DMS 273 treated with DMSO at 0.1 percent for 48 hours (cell line): ENCODE measurements around the gene SDHA.
"Not testable (repeated sequence)": the region's sequence is repeated elsewhere in the genome, so short reads cannot be mapped to it uniquely, and the experiment has no call there.

ENCODE experiments used
- DNase-seq: peaks from one replicate; lab custom pipeline; 2025; lab: John Stamatoyannopoulos, UW

Gene SDHA

DNA sequence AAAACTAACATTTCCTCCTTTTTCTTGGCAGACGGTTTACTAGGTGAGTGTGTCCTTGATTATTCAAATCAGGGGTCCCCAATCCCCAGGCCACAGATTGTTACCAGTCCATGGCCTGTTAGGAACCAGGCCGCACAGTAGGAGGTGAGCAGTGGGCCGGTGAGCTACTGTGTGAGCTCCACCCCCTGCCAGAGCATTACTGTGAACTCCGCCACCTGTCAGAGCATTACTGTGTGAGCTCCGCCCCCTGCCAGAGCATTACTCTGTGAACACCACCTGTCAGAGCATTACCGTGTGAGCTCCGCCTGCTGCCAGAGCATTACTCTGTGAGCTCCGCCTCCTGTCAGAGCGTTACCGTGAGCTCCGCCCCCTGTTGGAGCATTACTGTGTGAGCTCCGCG is 39.0 kb downstream of the SDHA start:
- no peak for DNase-seq

DNA sequence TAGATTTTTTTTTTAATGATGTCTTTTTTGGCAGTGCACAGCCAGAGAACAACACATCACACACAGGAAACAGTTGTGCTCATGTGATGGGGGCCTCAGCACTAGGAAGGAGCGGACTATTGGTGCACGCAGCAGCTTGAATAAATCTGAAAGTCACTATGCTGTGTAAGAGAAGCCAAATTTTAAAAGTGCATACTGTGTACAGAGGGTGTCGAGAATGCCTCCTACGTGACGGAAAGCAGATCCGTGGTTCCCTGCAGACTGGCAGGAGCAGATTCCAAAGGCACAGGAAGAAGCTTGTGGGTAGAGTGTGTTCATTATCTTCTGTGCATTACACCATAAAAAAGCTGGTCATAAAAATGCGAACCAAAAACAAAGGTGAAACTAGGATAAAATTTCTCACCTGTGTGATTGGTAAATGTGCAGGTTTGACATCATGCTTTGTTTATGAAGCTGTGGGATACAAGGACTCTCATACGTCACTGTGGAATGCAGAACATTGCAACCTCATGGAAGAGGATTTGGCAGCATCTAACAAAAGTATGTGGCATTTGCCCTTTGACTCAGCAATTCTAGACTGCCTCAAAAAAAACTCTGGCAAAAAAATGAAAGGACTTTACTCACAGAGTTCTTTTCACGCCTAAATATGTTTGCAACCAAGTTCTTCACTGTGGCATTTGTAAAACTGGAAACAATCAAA is 45.3 kb downstream of the SDHA start:
- DNase-seq, result not testable (repeated sequence)

- no peak for DNase-seq
Measured at GRCh38 chr5:264338-264737, 46.2 kb downstream of the SDHA start.

- DNase-seq, result not testable (repeated sequence)
Measured at GRCh38 chr5:266311-267026, 48.3 kb downstream of the SDHA start.

DNA sequence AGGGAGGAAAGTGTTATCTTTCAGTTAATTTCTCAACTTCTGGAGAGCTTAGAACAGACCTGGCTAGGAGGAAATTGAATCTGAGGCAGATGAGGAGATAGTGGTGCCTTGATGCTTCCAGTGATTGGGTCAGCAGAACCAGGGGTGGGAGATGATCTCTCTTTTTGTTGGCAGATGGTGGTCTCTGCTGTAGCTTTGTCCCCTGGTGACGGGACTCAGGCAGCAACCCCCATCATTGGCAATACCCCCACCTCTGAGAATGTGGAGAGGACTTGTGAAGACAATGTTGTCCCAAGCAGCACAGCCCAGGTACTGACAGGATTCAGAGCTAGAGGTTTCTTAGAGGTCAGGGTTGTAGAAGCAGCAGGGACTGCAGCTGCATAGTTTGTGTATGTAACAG is 49.6 kb downstream of the SDHA start:
- no peak for DNase-seq

DNA sequence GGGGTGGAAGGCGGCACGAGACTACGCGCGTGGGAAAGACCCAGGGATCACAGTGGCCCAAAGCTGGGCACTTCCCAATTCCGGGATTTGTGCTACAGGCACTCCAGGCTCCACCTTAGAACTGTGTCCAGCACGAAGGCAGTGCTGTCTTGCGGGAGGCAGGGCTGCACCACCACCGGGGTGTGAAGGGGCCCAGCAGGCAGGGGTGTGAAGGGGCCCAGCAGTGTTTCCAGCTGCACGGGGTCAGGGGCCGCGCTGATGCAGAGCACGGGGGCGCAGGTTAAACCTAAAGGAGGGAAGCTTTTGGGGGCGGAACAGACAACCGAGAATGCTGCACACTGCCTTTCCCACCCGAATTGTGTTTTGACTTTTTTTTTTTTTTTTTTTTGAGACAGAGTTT is 52.2 kb downstream of the SDHA start:
- no peak for DNase-seq

DNA sequence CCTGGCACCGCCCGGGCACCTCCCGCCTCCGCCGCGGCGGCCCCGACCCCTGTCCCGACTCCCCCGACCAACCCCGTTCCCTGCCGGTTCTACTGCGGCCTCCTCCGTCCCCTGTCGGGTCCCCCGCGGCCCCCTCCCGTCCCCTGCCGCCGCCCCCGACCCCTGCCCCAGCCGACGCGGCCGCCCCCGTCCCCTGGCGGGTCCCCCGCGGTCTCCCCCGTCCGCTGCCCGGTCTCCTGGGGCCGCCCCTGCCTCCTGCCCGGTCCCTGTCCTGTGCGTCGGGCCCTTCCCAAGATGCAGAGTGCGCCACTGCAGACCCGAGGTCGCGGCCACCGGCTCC is 53.7 kb downstream of the SDHA start:
- not testable (repeated sequence) for DNase-seq

DNA sequence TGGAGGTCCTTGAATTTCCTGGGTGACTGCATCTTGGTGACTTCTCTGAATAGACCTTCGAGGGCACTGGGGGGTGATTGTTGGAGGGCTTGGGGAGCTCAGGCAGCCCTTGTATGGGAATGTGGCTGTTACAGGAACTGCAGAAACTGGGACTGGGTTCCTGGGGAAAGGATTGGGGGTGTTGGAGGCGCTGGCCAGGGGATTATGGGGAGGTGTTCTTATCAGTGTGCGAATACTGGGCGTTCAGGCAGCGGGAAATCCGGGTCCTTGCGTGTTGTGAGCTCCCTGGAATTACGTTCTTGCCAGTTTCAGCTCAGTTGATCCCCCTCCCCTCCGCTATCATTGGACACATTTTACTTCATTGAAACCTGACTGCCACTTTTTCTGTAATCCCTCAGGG is 55.0 kb downstream of the SDHA start:
- DNase-seq, result not testable (repeated sequence)

DNA sequence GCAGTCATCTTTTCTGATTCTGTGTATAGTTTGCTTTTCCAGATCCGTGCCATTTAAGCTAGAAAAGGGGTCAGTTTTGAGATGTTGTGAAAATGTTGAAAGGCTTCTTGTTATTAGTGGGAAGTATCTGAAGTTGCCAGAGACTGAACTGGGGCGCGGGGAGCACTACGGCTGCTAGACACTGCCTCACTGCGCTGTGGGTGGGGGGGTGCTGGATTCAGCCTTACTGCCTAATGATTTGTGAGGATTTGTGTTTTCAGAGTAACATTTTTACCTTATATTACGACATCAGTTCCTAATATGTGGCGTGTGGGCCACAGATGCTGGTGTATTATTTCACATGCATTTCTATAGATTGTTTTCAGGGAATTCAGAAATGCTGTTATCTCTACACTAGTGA is 55.4 kb downstream of the SDHA start:
- DNase-seq, result not testable (repeated sequence)

DNA sequence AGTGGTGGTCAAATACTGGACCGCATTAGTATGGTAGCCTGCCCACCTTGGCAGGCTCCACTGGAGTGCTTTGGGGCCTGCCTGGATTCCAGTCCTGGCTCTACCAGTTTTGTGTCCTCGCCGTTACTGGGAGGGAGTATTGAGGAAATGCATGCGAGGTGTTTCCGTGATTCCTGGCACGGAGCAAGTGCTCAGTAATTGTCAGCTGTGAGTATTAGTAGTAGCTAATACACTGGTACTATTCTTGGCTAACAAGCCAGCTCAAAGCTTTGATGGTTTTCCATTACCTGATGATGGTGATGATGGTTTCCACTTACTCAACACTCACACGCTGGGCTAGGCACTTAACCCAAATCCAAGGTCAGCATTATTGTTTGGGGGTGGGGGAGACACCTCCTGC is 56.2 kb downstream of the SDHA start:
- not testable (repeated sequence) for DNase-seq

DNA sequence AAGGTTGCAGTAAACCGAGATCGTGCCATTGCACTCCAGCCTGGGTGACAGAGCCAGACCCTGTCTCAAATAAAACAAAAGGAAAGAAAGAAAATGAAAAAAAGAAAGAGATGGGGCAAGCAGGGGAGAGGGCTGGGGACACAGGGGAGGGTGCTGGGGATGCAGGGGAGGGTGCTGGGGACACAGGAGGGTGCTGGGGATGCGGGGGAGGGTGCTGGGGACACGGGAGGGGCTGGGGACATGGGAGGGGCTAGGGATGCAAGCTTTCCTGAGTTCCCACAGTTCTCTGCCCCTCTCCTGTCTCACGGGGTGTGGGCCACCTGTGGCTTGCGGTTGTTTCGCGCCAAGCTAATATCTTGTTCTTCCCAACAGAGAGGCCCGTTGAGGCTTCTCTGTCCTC is 60.5 kb downstream of the SDHA start:
- no peak for DNase-seq

- DNase-seq, result not testable (repeated sequence)
Measured at GRCh38 chr5:279051-279665, 61.0 kb downstream of the SDHA start.

- DNase-seq, result no peak
Measured at GRCh38 chr5:285991-286557, 68.0 kb downstream of the SDHA start.

DNA sequence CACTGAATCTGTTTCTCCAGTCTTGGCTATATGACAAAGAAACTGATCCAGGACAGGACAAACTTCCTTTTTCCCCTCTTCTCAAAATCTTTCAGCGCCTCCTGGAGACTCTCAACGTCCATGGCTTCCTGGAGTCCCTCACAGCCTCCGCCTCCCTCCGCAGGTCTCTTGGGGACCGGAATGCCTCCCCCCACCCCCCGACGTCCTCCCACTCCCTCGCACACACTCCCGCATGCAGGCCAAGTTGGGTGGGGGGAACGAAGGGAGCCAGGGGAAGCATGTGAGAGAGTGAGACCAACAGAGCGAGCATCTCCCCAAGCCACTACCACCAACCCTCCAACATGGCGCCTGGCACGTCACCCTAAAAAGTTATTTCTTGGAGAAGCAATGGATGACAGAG is 72.1 kb downstream of the SDHA start:
- not testable (repeated sequence) for DNase-seq

DNA sequence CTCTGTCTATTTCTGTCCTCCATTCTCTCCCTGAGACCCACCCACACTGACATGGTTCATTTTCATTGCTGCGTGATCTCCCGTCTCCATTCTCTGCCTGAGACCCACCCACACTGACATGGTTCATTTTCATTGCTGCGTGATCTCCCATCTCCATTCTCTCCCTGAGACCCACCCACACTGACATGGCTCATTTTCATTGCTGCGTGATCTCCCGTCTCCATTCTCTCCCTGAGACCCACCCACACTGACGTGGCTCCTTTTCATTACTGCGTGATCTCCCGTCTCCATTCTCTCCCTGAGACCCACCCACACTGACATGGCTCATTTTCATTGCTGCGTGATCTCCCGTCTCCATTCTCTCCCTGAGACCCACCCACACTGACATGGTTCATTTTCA is 73.2 kb downstream of the SDHA start:
- not testable (repeated sequence) for DNase-seq

DNA sequence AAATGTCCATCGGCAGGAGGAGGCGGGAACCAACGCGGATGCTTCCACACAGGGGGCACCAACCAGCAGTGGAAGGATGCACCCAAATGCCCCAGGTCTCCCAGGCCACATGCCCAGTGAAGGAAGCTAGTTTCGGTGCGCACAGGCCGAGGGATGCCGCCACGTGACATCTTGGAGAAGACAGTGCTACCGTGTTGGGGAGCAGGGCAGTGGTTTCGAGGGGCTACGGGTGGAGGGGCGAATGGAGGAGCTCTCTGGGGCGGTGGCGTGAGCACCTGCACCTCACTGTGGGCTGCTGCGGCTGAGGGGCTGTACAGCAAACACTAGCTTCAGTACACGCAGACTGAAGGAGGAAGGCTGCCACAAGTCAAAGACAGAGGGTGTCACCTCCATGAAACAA is 76.7 kb downstream of the SDHA start:
- not testable (repeated sequence) for DNase-seq

DNA sequence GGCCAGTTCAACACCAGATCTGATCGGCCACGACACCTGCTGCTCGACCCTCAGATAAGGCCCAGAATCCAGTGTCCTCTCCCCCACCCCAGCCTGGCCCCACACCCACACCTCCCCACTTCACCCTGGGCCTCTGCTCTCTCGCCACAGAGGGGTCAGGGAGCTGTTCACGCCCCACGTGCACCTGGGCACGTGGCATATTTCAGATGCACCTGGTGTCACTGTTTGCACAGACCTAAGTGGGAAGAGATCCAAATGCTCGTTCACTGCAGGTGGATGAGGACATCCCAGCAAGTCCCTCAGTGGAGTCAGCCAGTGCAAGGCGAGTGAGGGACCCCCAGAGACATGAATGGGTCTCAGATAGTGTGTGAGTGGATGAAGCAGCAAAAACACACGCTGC is 78.1 kb downstream of the SDHA start:
- not testable (repeated sequence) for DNase-seq

GRCh38 chr5:296954-297353 is 78.8 kb downstream of the SDHA start:
- not testable (repeated sequence) for DNase-seq

DNA sequence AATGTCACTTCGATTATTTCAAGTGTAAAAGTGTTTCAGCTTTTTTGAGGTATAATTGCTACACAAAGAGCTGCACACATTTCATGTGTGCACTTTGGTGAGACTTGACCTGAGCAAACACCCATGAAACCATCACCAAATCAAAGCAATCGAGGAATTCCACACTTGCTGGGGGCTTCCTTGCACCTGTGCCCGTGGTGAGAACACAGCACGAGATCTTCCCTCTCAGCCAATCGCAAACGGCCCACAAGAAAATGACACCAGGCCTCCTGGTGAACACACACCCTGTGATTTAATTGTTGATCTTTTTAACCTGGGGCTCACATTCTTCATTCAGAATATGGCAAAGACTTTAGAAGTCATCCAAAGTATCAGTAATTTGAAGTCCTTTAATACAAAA is 79.3 kb downstream of the SDHA start:
- DNase-seq, result not testable (repeated sequence)

- not testable (repeated sequence) for DNase-seq
Measured at GRCh38 chr5:297991-298736, 80.0 kb downstream of the SDHA start.

- no peak for DNase-seq
Measured at GRCh38 chr5:298737-299125, 80.6 kb downstream of the SDHA start.

DNA sequence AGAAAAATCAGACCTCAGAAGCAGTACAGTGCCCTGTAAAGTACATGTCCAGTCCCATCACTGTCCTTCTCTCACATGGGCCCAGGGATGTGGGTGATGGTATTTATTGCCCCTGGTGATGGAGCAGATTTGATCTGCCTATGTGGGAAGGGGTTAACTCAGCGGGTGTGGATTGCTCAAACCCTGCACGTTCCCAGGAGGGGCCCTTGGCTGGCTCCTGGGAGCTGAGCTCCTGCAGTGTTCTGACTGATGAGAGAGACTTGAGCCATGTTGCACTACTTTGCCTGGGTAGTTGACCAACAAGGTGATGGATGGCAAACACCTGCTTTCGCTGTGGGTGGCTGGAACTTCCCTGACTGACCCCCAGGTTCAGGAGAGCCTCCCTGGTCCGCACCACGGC is 81.8 kb downstream of the SDHA start:
- DNase-seq, result not testable (repeated sequence)
